KMS-11 (cell line): ENCODE measurements around the gene SMARCC1.

Experiments
- H2AFZ ChIP-seq: fragments of 200-600 bp; sonication (generic); 2 replicates; pipeline ENCODE4 v1.6.1; 2016; ENCODE audit warnings: antibody characterized with exemption, mixed run types, low read depth
- H3K27ac ChIP-seq: fragments of 200-600 bp; sonication (generic); 2 replicates; pipeline ENCODE4 v1.6.1; 2016; ENCODE audit warnings: mild to moderate bottlenecking, mixed run types
- H3K27me3 ChIP-seq: fragments of 200-600 bp; sonication (generic); 2 replicates; pipeline ENCODE4 v1.6.1; 2017; ENCODE audit warnings: mild to moderate bottlenecking, low read depth, mixed run types, moderate library complexity; ENCODE audit not compliant: insufficient read depth
- H3K36me3 ChIP-seq: fragments of 200-600 bp; sonication (generic); 2 replicates; pipeline ENCODE4 v1.6.1; 2017; ENCODE audit warnings: mild to moderate bottlenecking, mixed run types; ENCODE audit not compliant: insufficient read depth
- H3K4me1 ChIP-seq: fragments of 200-600 bp; sonication (generic); 2 replicates; pipeline ENCODE4 v1.6.1; 2016; ENCODE audit warnings: mild to moderate bottlenecking, low read depth, mixed run types; ENCODE audit not compliant: poor library complexity, severe bottlenecking
- H3K4me2 ChIP-seq: fragments of 200-600 bp; sonication (generic); 2 replicates; pipeline ENCODE4 v1.7.0; 2016; ENCODE audit warnings: mild to moderate bottlenecking, mixed run types
- H3K4me3 ChIP-seq: fragments of 200-600 bp; sonication (generic); IDR thresholded peaks from 2 replicates; pipeline ENCODE4 v1.6.1; 2017; ENCODE audit warnings: low read depth, low read length, mixed read lengths; ENCODE audit not compliant: insufficient read depth
- H3K79me2 ChIP-seq: fragments of 200-600 bp; sonication (generic); 2 replicates; pipeline ENCODE4 v1.6.1; 2016; ENCODE audit warnings: low read depth, mixed run types; ENCODE audit not compliant: insufficient read depth
- H3K9ac ChIP-seq: fragments of 200-600 bp; sonication (generic); 2 replicates; pipeline ENCODE4 v1.6.1; 2016; ENCODE audit warnings: mild to moderate bottlenecking, mixed run types
- H4K20me1 ChIP-seq: fragments of 200-600 bp; sonication (generic); 2 replicates; pipeline ENCODE4 v1.6.1; 2016; ENCODE audit warnings: mild to moderate bottlenecking, mixed run types; ENCODE audit not compliant: insufficient read depth
- TF ChIP-seq, protein P1 (sequence below): fragments of 200-600 bp; sonication (generic); conservative IDR thresholded peaks from 2 replicates; pipeline ENCODE4 v1.6.1; 2017; ENCODE audit warnings: low read depth, mild to moderate bottlenecking, antibody characterized with exemption, low read length, moderate library complexity, mixed read lengths

Gene SMARCC1

DNA sequence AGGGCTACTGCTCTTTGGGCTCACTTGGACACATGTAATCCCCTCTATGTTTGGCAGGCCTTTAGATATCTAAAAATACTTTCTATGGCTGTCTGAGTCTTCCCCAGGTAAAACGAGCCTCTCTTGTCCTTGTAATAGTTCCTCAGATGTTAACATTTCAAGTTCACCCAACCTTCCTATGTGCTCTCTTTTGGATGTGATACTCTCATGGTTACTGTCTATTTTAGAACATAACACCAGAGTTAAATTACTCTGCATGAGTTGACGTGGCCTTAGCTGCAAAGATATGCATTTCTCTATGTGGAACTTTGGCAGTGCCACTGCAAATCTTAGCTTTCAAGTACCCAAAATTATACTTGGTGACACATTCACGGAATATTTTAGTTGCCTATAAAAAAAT lies 171.1 kb downstream of the SMARCC1 start:
- Histone ChIP-seq H3K36me3 (no peaks in the 10 kb centered on the region), H3K27me3 (no peaks in the 10 kb centered on the region), H3K27ac (no peak overlapping the region), H3K4me2 (no peak overlapping the region), H4K20me1 (no peaks in the 10 kb centered on the region), H3K9ac (no peak overlapping the region), H3K79me2 (no peaks in the 10 kb centered on the region), H3K4me3 (no peak overlapping the region), H2AFZ (no peak overlapping the region), H3K4me1 (no peaks in the 10 kb centered on the region)
- TF ChIP-seq, protein P1, sequence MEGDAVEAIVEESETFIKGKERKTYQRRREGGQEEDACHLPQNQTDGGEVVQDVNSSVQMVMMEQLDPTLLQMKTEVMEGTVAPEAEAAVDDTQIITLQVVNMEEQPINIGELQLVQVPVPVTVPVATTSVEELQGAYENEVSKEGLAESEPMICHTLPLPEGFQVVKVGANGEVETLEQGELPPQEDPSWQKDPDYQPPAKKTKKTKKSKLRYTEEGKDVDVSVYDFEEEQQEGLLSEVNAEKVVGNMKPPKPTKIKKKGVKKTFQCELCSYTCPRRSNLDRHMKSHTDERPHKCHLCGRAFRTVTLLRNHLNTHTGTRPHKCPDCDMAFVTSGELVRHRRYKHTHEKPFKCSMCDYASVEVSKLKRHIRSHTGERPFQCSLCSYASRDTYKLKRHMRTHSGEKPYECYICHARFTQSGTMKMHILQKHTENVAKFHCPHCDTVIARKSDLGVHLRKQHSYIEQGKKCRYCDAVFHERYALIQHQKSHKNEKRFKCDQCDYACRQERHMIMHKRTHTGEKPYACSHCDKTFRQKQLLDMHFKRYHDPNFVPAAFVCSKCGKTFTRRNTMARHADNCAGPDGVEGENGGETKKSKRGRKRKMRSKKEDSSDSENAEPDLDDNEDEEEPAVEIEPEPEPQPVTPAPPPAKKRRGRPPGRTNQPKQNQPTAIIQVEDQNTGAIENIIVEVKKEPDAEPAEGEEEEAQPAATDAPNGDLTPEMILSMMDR: no peak

DNA sequence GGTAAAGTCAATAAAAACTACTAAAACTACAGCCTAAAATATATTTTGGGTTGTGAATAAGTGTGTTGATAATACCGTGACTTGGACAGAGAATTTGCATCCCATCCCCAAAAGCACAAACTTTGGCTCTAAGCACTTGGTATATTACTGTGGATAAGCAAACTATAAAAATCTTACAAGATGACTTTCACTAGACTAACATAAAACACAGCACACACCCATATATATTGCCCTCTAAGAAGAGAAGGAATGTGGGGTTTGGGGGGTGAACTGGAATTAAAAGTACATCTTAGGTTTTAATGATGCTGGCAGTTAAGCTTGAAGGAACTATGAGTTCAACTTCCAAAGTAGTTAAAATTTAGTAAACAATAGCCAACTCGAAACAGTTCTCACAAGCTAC lies 174.4 kb downstream of the SMARCC1 start:
- H3K27ac ChIP-seq: no peak overlapping the region
- no peaks in the 10 kb centered on the region for H3K79me2 ChIP-seq
- no peak overlapping the region for H2AFZ ChIP-seq
- H3K4me2 ChIP-seq: no peak overlapping the region
- TF ChIP-seq, protein P1: no peak
- no peaks in the 10 kb centered on the region for H4K20me1 ChIP-seq
- peaks cover 21% of the 10 kb centered on the region for H3K4me1 ChIP-seq
- no peaks in the 10 kb centered on the region for H3K36me3 ChIP-seq
- H3K9ac ChIP-seq: no peak overlapping the region
- H3K27me3 ChIP-seq: no peaks in the 10 kb centered on the region
- no peak overlapping the region for H3K4me3 ChIP-seq

DNA sequence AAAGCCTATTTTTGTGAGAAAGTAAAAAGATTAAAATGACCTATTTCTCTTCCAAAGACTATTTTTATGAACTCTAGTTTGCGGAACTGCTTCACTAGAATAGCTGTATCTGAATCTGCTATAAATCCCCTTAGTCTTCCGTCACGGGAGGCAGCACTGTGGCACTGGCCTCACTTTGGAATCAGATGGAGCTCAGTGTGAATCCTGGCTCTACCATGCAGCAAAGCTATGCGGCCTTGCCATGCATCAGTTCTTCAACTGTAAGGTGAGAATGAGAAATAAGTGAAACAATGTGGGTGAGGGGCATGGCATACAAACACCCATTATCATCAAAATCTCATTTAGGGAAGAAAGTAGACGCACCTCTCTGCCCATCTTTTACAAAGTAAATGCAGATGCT lies 175.5 kb downstream of the SMARCC1 start:
- TF ChIP-seq, protein P1: no peak
- Histone ChIP-seq H3K27ac (no peak overlapping the region), H3K4me2 (no peak overlapping the region), H3K79me2 (no peaks in the 10 kb centered on the region), H3K9ac (no peak overlapping the region), H2AFZ (no peak overlapping the region), H3K4me3 (no peak overlapping the region), H3K4me1 (peaks cover 22% of the 10 kb centered on the region), H3K27me3 (no peaks in the 10 kb centered on the region), H4K20me1 (no peaks in the 10 kb centered on the region), H3K36me3 (no peaks in the 10 kb centered on the region)

DNA sequence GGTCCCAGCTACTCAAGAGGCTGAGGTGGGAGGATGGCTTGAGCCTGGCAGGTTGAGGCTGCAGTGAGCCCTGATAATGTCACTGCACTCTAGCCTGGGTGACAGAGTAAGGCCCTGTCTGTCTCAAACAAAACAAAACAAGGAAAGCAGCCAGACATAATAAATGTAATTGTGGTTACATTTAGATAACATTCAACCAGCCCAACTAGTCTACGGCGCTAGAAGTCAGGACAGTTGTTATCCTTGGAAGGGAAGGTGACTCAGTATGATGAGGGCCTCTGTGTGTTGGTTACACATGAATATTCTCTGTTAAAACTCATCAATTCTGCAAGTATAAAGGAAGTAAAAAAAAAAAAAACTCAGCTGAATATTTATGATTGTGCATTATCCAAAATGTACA lies 176.0 kb downstream of the SMARCC1 start:
- Histone ChIP-seq H3K4me2 (no peak overlapping the region), H3K79me2 (no peaks in the 10 kb centered on the region), H3K4me1 (peaks cover 22% of the 10 kb centered on the region), H3K4me3 (no peak overlapping the region), H3K9ac (no peak overlapping the region), H3K27me3 (no peaks in the 10 kb centered on the region), H4K20me1 (no peaks in the 10 kb centered on the region), H3K36me3 (no peaks in the 10 kb centered on the region), H3K27ac (no peak overlapping the region), H2AFZ (no peak overlapping the region)
- TF ChIP-seq, protein P1: no peak
